ENCODE data around the gene KDM4B.

Gene KDM4B

GRCh38 chr19:5071579-5071978, 102.7 kb downstream of the KDM4B start:
- no peak for DNase-seq (ENCODE audit: low read depth)

GRCh38 chr19:5072115-5072514, 103.2 kb downstream of the KDM4B start:
- no peak for DNase-seq (ENCODE audit: low read depth)

GRCh38 chr19:5073153-5073844, 104.4 kb downstream of the KDM4B start:
- DNase-seq (ENCODE audit: low read depth) = no peak

- DNase-seq (ENCODE audit: low read depth) = no peak
Observed at GRCh38 chr19:5074407-5074806, 105.5 kb downstream of the KDM4B start.

- no peak for DNase-seq (ENCODE audit: low read depth)
Observed at GRCh38 chr19:5074830-5075394, 106.0 kb downstream of the KDM4B start.

- no peak for DNase-seq (ENCODE audit: low read depth)
Observed at GRCh38 chr19:5075597-5075996, 106.7 kb downstream of the KDM4B start.

GRCh38 chr19:5076440-5077208, 107.7 kb downstream of the KDM4B start:
- no peak for DNase-seq (ENCODE audit: low read depth)

GRCh38 chr19:5077209-5077515, 108.2 kb downstream of the KDM4B start:
- DNase-seq (ENCODE audit: low read depth) = no peak

GRCh38 chr19:5078182-5078581, 109.3 kb downstream of the KDM4B start:
- no peak for DNase-seq (ENCODE audit: low read depth)

- no peak for DNase-seq (ENCODE audit: low read depth)
Observed at GRCh38 chr19:5078666-5079065, 109.8 kb downstream of the KDM4B start.

- no peak for DNase-seq (ENCODE audit: low read depth)
Observed at GRCh38 chr19:5079071-5079774, 110.3 kb downstream of the KDM4B start.

GRCh38 chr19:5080030-5080654, 111.2 kb downstream of the KDM4B start:
- DNase-seq (ENCODE audit: low read depth) = no peak

GRCh38 chr19:5080809-5081208, 111.9 kb downstream of the KDM4B start:
- no peak for DNase-seq (ENCODE audit: low read depth)

- DNase-seq (ENCODE audit: low read depth) = no peak
Observed at GRCh38 chr19:5081443-5082161, 112.7 kb downstream of the KDM4B start.

GRCh38 chr19:5083547-5083965, 114.6 kb downstream of the KDM4B start:
- no peak for DNase-seq (ENCODE audit: low read depth)

- no peak for DNase-seq (ENCODE audit: low read depth)
Observed at GRCh38 chr19:5085566-5085965, 116.7 kb downstream of the KDM4B start.

GRCh38 chr19:5086230-5086629, 117.3 kb downstream of the KDM4B start:
- DNase-seq (ENCODE audit: low read depth) = no peak

GRCh38 chr19:5086725-5087439, 118.0 kb downstream of the KDM4B start:
- DNase-seq (ENCODE audit: low read depth) = no peak

- no peak for DNase-seq (ENCODE audit: low read depth)
Observed at GRCh38 chr19:5089283-5089682, 120.4 kb downstream of the KDM4B start.

GRCh38 chr19:5090465-5091017, 121.6 kb downstream of the KDM4B start:
- no peak for DNase-seq (ENCODE audit: low read depth)
